Cardiac atrium fibroblast (primary cell): ENCODE measurements around the gene KCNMB1. TPM values are rescaled to one million over a fixed set of nuclear protein-coding genes. Genes with fewer than 3 reads are reported as not detected.

Source experiments
- total RNA-seq: library from RNA; depleted of rRNA; stranded (reverse); fragments of >200 nt; gene quantifications from 2 replicates; pipeline ENCODE4 v1.2.3, GENCODE V29; 2015

KCNMB1 gene
- total RNA-seq = under 0.01 TPM in 1 of 2 replicates, not detected in the other

GRCh38 chr5:170388818-170389549 is at the start of gene KCNMB1:
Gene KCNMB1, minus strand, starts transcription at chr5:170389367. Its CDS starts 3,920 bp downstream, at chr5:170385447.

Other genes with a start within 250 kb of the KCNMB1 start
- gene C5orf58, start 156.4 kb downstream of the KCNMB1 start, total RNA-seq = not detected in 2 replicates
- gene LCP2, start 91.6 kb downstream of the KCNMB1 start, total RNA-seq = not detected in 2 replicates
- gene KCNIP1, start 114.7 kb upstream of the KCNMB1 start, total RNA-seq = not detected in 2 replicates